DOHH2 (cell line): Measurements from ENCODE around the gene DNAJC16.

Experiments
- H3F3A ChIP-seq: fragments of 200-600 bp; sonication (generic), shearing (Covaris generic); 2 replicates; pipeline ENCODE4 v1.6.0; 2016; ENCODE audit warnings: antibody characterized with exemption, mild to moderate bottlenecking; ENCODE audit not compliant: control insufficient read depth, insufficient read depth
- H3K27ac ChIP-seq: fragments of 200-600 bp; sonication (generic); 2 replicates; pipeline ENCODE4 v1.5.1; 2014; ENCODE audit warnings: low read depth, mild to moderate bottlenecking, low read length, moderate library complexity
- H3K27me3 ChIP-seq: fragments of 200-600 bp; sonication (generic); 2 replicates; pipeline ENCODE4 v1.6.1; 2014; ENCODE audit warnings: mild to moderate bottlenecking, low read length, mixed read lengths; ENCODE audit not compliant: control insufficient read depth
- H3K36me3 ChIP-seq: fragments of 200-600 bp; sonication (generic); 2 replicates; pipeline ENCODE4 v1.6.1; 2014; ENCODE audit warnings: mild to moderate bottlenecking, low read length, moderate library complexity, mixed read lengths; ENCODE audit not compliant: control insufficient read depth
- H3K4me1 ChIP-seq: fragments of 200-600 bp; sonication (generic); 2 replicates; pipeline ENCODE4 v1.6.1; 2014; ENCODE audit warnings: mild to moderate bottlenecking, low read length, mixed read lengths; ENCODE audit not compliant: control insufficient read depth
- H3K4me2 ChIP-seq: fragments of 200-600 bp; sonication (generic); 2 replicates; pipeline ENCODE4 v1.6.0; 2014; ENCODE audit warnings: mild to moderate bottlenecking, low read length, moderate library complexity
- H3K4me3 ChIP-seq: fragments of 200-600 bp; sonication (generic); 2 replicates; pipeline ENCODE4 v1.5.1; 2014; ENCODE audit warnings: mild to moderate bottlenecking, low read length, mixed read lengths
- H3K79me2 ChIP-seq: fragments of 200-600 bp; sonication (generic); 2 replicates; pipeline ENCODE4 v1.6.1; 2014; ENCODE audit warnings: mild to moderate bottlenecking, low read length, mixed read lengths; ENCODE audit not compliant: control insufficient read depth
- H3K9me2 ChIP-seq: fragments of 200-600 bp; sonication (generic); replicated peaks from 2 replicates; pipeline ENCODE4 v1.6.1; 2014; ENCODE audit warnings: mild to moderate bottlenecking, low read length, mixed read lengths; ENCODE audit not compliant: control insufficient read depth
- H3K9me3 ChIP-seq: fragments of 200-600 bp; sonication (generic); 2 replicates; pipeline ENCODE4 v1.6.1; 2014; ENCODE audit warnings: antibody characterized with exemption, low read length, mixed read lengths; ENCODE audit not compliant: control insufficient read depth, insufficient read depth
- H4K20me1 ChIP-seq: fragments of 200-600 bp; sonication (generic); 2 replicates; pipeline ENCODE4 v1.6.0; 2014; ENCODE audit warnings: low read depth, mild to moderate bottlenecking, antibody characterized with exemption, low read length, moderate library complexity; ENCODE audit not compliant: control insufficient read depth, insufficient read depth
- CTCF ChIP-seq: fragments of 200-600 bp; sonication (generic); IDR thresholded peaks from one replicate; pipeline ENCODE4 v1.5.1; 2014; ENCODE audit warnings: antibody characterized with exemption, mild to moderate bottlenecking, low read depth, low read length; ENCODE audit not compliant: poor library complexity, severe bottlenecking
- EZH2phosphoT487 ChIP-seq: fragments of 200-600 bp; sonication (generic); IDR thresholded peaks from 2 replicates; pipeline ENCODE4 v1.6.1; 2017; ENCODE audit warnings: borderline replicate concordance, mild to moderate bottlenecking, antibody characterized with exemption, low read length, moderate library complexity, mixed read lengths

The DNAJC16 gene

GRCh38 chr1:15522551-15522950 lies 4.1 kb upstream of the DNAJC16 start:
- no peaks in the 10 kb centered on the region for H3K36me3 ChIP-seq
- H3K9me2 ChIP-seq: no peaks in the 10 kb centered on the region
- TF ChIP-seq CTCF (no peak), EZH2phosphoT487 (no peak)
- H3K4me2 ChIP-seq: no peak overlapping the region
- peaks cover 14% of the 10 kb centered on the region for H3K79me2 ChIP-seq
- peaks cover 24% of the 10 kb centered on the region for H3K4me1 ChIP-seq
- no peak overlapping the region for H3K27ac ChIP-seq
- no peaks in the 10 kb centered on the region for H3K27me3 ChIP-seq
- H3K9me3 ChIP-seq: no peaks in the 10 kb centered on the region
- peaks cover 7% of the 10 kb centered on the region; the same call in 1 of the 2 replicates for H3F3A ChIP-seq
- H4K20me1 ChIP-seq: no peaks in the 10 kb centered on the region
- no peak overlapping the region for H3K4me3 ChIP-seq

- H3K27me3 ChIP-seq: no peaks in the 10 kb centered on the region
- H3K4me3 ChIP-seq: peak overlapping the region; percentile 83
- peaks cover 7% of the 10 kb centered on the region; the same call in 1 of the 2 replicates for H3F3A ChIP-seq
- H3K4me2 ChIP-seq: peak overlapping the region; percentile 77
- peaks cover 28% of the 10 kb centered on the region for H3K4me1 ChIP-seq
- H3K27ac ChIP-seq: no peak overlapping the region
- H3K9me2 ChIP-seq: no peaks in the 10 kb centered on the region
- no peaks in the 10 kb centered on the region for H3K9me3 ChIP-seq
- TF ChIP-seq EZH2phosphoT487 (no peak), CTCF (no peak)
- H4K20me1 ChIP-seq: no peaks in the 10 kb centered on the region
- no peaks in the 10 kb centered on the region for H3K36me3 ChIP-seq
- H3K79me2 ChIP-seq: peaks cover 22% of the 10 kb centered on the region
Measured at GRCh38 chr1:15523104-15524020, 3.3 kb upstream of the DNAJC16 start.

- Histone ChIP-seq H3F3A (peaks cover 7% of the 10 kb centered on the region; the same call in 1 of the 2 replicates), H3K27me3 (no peaks in the 10 kb centered on the region), H4K20me1 (no peaks in the 10 kb centered on the region), H3K36me3 (no peaks in the 10 kb centered on the region), H3K9me2 (no peaks in the 10 kb centered on the region), H3K9me3 (no peaks in the 10 kb centered on the region), H3K79me2 (peaks cover 27% of the 10 kb centered on the region), H3K4me2 (peak within 1 kb of the TSS; percentile 77), H3K4me1 (peaks cover 28% of the 10 kb centered on the region), H3K27ac (peak within 1 kb of the TSS; percentile 60), H3K4me3 (peak within 1 kb of the TSS; percentile 83)
- TF ChIP-seq EZH2phosphoT487: no peak
- TF ChIP-seq CTCF: no peak
Measured at GRCh38 chr1:15524021-15524282, 2.7 kb upstream of the DNAJC16 start, which contains the start of gene CASP9. Gene CASP9, minus strand, starts transcription at chr1:15524215. Its CDS starts 15 bp downstream, at chr1:15524200.
